H1 (cell line): ENCODE data around the gene MCC. TPM values are rescaled to one million over a fixed set of nuclear protein-coding genes. Genes with fewer than 3 reads are reported as not detected.

Experiments
- CTCF ChIA-PET: fragments of 300-600 bp; sonication (Branson Sonifier 250); formaldehyde crosslinking; loops from one replicate; lab custom pipeline; 2021; ENCODE audit not compliant: partially characterized antibody; lab: Charles Lee
- POLR2A ChIA-PET: fragments of 300-600 bp; sonication (Branson Sonifier 250); formaldehyde crosslinking; loops from one replicate; lab custom pipeline; 2021; ENCODE audit warnings: inconsistent platforms; ENCODE audit not compliant: partially characterized antibody; lab: Charles Lee
- DNase-seq, 2 experiments: peaks; one replicate each; pipeline versions ENCODE4 v3.0.0 to v3.0.0-alpha.2; 2010 to 2022; ENCODE audit warnings: low spot score in 2 of 2, low read depth in 1 of 2, mixed read lengths in 1 of 2
- FAIRE-seq: peaks from 2 replicates; lab custom pipeline; 2011; peaks lifted over from hg19 to GRCh38; lab: Jason Lieb, UNC
- H2AFZ ChIP-seq: 2 replicates; pipeline ENCODE4 v1.8.1; 2012; ENCODE audit warnings: low read length, inconsistent platforms
- H2AK5ac ChIP-seq: 2 replicates; pipeline ENCODE4 v1.6.1; 2013; ENCODE audit warnings: low read depth, low read length
- H2BK120ac ChIP-seq: replicated peaks from 2 replicates; pipeline ENCODE3; 2013; ENCODE audit warnings: low read depth, low read length, inconsistent platforms
- H2BK12ac ChIP-seq: 2 replicates; pipeline ENCODE4 v1.6.1; 2013; ENCODE audit warnings: low read depth, low read length
- H2BK15ac ChIP-seq: 2 replicates; pipeline ENCODE4 v1.6.1; 2013; ENCODE audit warnings: low read length
- H2BK20ac ChIP-seq: 2 replicates; pipeline ENCODE4 v1.6.1; 2013; ENCODE audit warnings: low read length
- H2BK5ac ChIP-seq: 2 replicates; pipeline ENCODE4 v1.6.1; 2013; ENCODE audit warnings: low read depth, low read length
- H3K14ac ChIP-seq: 2 replicates; pipeline ENCODE4 v1.6.1; 2013; ENCODE audit warnings: inconsistent platforms; ENCODE audit not compliant: insufficient read length
- H3K18ac ChIP-seq: 2 replicates; pipeline ENCODE4 v1.6.1; 2013; ENCODE audit warnings: low read length; ENCODE audit errors: extremely low read depth
- H3K23ac ChIP-seq: 2 replicates; pipeline ENCODE4 v1.6.1; 2013; ENCODE audit warnings: inconsistent platforms; ENCODE audit not compliant: insufficient read length
- H3K23me2 ChIP-seq: 2 replicates; pipeline ENCODE4 v1.6.1; 2013; ENCODE audit warnings: low read depth, low read length
- H3K27ac ChIP-seq: 2 replicates; pipeline ENCODE4 v1.6.1; 2011; ENCODE audit warnings: low read depth, low read length, inconsistent platforms
- H3K27me3 ChIP-seq, 4 experiments: replicated peaks in 1 of 4; 1 replicate in 1 of 4; 2 replicates in 3 of 4; pipeline versions ENCODE4 v1.6.1 to v1.8.1; 2011 to 2013; ENCODE audit warnings: low read length in 3 of 4, mild to moderate bottlenecking in 3 of 4, inconsistent platforms in 2 of 4, mixed read lengths in 2 of 4, moderate library complexity in 1 of 4; ENCODE audit not compliant: control insufficient read depth in 3 of 4, insufficient read depth in 3 of 4; ENCODE audit errors: extremely low read depth in 1 of 4
- H3K36me3 ChIP-seq, 4 experiments: 2 replicates each; pipeline versions ENCODE4 v1.6.1 to v1.8.1; 2011 to 2013; ENCODE audit warnings: mild to moderate bottlenecking in 4 of 4, low read length in 3 of 4, moderate library complexity in 2 of 4, control low read depth in 1 of 4, inconsistent platforms in 1 of 4; ENCODE audit not compliant: insufficient read depth in 4 of 4, control insufficient read depth in 2 of 4
- H3K4ac ChIP-seq: replicated peaks from 2 replicates; pipeline ENCODE3; 2013; ENCODE audit warnings: low read length, low read depth, mixed read lengths, inconsistent platforms; ENCODE audit not compliant: insufficient read length
- H3K4me1 ChIP-seq, 4 experiments: replicated peaks in 1 of 4; 1 replicate in 1 of 4; 2 replicates in 3 of 4; pipeline versions ENCODE4 v1.6.1 to v1.8.1; 2011 to 2013; ENCODE audit warnings: low read length in 3 of 4, inconsistent platforms in 2 of 4, mixed read lengths in 1 of 4; ENCODE audit not compliant: insufficient read depth in 4 of 4, control insufficient read depth in 3 of 4
- H3K4me2 ChIP-seq, 2 experiments: 2 replicates each; pipeline versions ENCODE4 v1.6.1 to v1.8.1; 2011 to 2013; ENCODE audit warnings: low read depth in 2 of 2, low read length in 2 of 2, control low read depth in 1 of 2, inconsistent platforms in 1 of 2, mild to moderate bottlenecking in 1 of 2; ENCODE audit not compliant: insufficient read depth in 1 of 2
- H3K4me3 ChIP-seq, 4 experiments: fragments of 200-600, 300-600 bp in 1 of 4; sonication (generic), shearing (Covaris generic), sonication (Bioruptor Twin) in 1 of 4; 2 replicates each; pipeline versions ENCODE4 v1.5.1 to v1.8.1; 2011 to 2016; ENCODE audit warnings: low read length in 4 of 4, low read depth in 3 of 4, control low read depth in 2 of 4, inconsistent platforms in 2 of 4, mild to moderate bottlenecking in 2 of 4, mixed read lengths in 1 of 4, moderate library complexity in 1 of 4; ENCODE audit not compliant: insufficient read depth in 2 of 4; ENCODE audit errors: extremely low read depth in 1 of 4
- H3K56ac ChIP-seq: replicated peaks from 2 replicates; pipeline ENCODE3; 2013; ENCODE audit warnings: low read depth, mild to moderate bottlenecking, mixed read lengths, low read length, inconsistent platforms; ENCODE audit not compliant: insufficient read length
- H3K79me1 ChIP-seq: 2 replicates; pipeline ENCODE4 v1.6.1; 2013; ENCODE audit warnings: low read depth, low read length, control low read depth
- H3K79me2 ChIP-seq, 2 experiments: 2 replicates each; pipeline versions ENCODE4 v1.6.1 to v1.8.1; 2012 to 2013; ENCODE audit warnings: low read length in 2 of 2, mild to moderate bottlenecking in 2 of 2, inconsistent platforms in 1 of 2; ENCODE audit not compliant: insufficient read depth in 2 of 2, control insufficient read depth in 1 of 2
- H3K9ac ChIP-seq, 4 experiments: replicated peaks in 1 of 4; 1 replicate in 1 of 4; 2 replicates in 3 of 4; pipeline versions ENCODE4 v1.6.1 to v1.8.1; 2011 to 2013; ENCODE audit warnings: low read depth in 3 of 4, low read length in 3 of 4, control low read depth in 2 of 4, mild to moderate bottlenecking in 2 of 4, moderate library complexity in 2 of 4, inconsistent platforms in 1 of 4; ENCODE audit errors: extremely low read depth in 1 of 4
- H3K9me3 ChIP-seq, 2 experiments: 2 replicates each; pipeline versions ENCODE4 v1.6.1 to v1.8.1; 2012 to 2013; ENCODE audit warnings: mild to moderate bottlenecking in 2 of 2, moderate library complexity in 2 of 2, control low read depth in 1 of 2, inconsistent platforms in 1 of 2, low read depth in 1 of 2, low read length in 1 of 2, mixed read lengths in 1 of 2; ENCODE audit not compliant: insufficient read depth in 2 of 2
- H4K20me1 ChIP-seq, 2 experiments: replicated peaks in 1 of 2; 2 replicates each; pipeline versions ENCODE3 to v1.8.1; 2011 to 2013; ENCODE audit warnings: inconsistent platforms in 2 of 2, low read length in 2 of 2, mild to moderate bottlenecking in 1 of 2; ENCODE audit not compliant: insufficient read depth in 2 of 2, control insufficient read depth in 1 of 2
- H4K5ac ChIP-seq: 2 replicates; pipeline ENCODE4 v1.6.1; 2013; ENCODE audit warnings: low read length, low read depth, mixed read lengths, inconsistent platforms; ENCODE audit not compliant: insufficient read length
- H4K8ac ChIP-seq: 2 replicates; pipeline ENCODE4 v1.8.0; 2013; ENCODE audit warnings: mild to moderate bottlenecking, moderate library complexity, low read length, inconsistent platforms; ENCODE audit not compliant: insufficient read depth; ENCODE audit errors: extremely low read depth
- H4K91ac ChIP-seq: replicated peaks from 2 replicates; pipeline ENCODE3; 2013; ENCODE audit warnings: low read length, mixed read lengths, inconsistent platforms; ENCODE audit not compliant: insufficient read length
- EZH2 ChIP-seq: fragments of 200-600 bp; sonication (generic); IDR thresholded peaks from 2 replicates; pipeline ENCODE4 v1.7.1; 2012; ENCODE audit warnings: low read depth, mild to moderate bottlenecking, moderate library complexity, low read length, inconsistent platforms; ENCODE audit not compliant: severe bottlenecking
- POLR2AphosphoS5 ChIP-seq: IDR thresholded peaks from 2 replicates; pipeline ENCODE4 v1.6.1; 2011; ENCODE audit warnings: low read depth, low read length
- RAD21 ChIP-seq, 2 experiments: IDR thresholded peaks in 1 of 2; conservative IDR thresholded peaks in 1 of 2; 2 replicates each; pipeline ENCODE4 v1.6.1; 2011; ENCODE audit warnings: low read depth in 2 of 2, low read length in 2 of 2, improper control_type of control experiment in 1 of 2, inconsistent platforms in 1 of 2, mild to moderate bottlenecking in 1 of 2, moderate library complexity in 1 of 2
- WGBS, 2 experiments: shearing (Covaris generic) in 1 of 2; methylation state at CpG; one replicate each; pipeline versions ENCODE4 v1.1.6 to v1.1.7; 2013 to 2015; ENCODE audit warnings: low lambda C conversion rate in 2 of 2, mixed read lengths in 2 of 2, inconsistent platforms in 1 of 2, low coverage in 1 of 2, missing lambda C conversion rate in 1 of 2; ENCODE audit not compliant: insufficient replicate concordance in 2 of 2, insufficient coverage in 1 of 2, insufficient read length in 1 of 2; ENCODE audit errors: extremely low coverage in 1 of 2, missing lambda C conversion rate in 1 of 2; 5-methylcytosine and 5-hydroxymethylcytosine counted together
- polyA plus RNA-seq, 7 experiments: library from polyadenylated mRNA; depleted of rRNA in 3 of 7; stranded (reverse) in 5 of 7; unstranded in 2 of 7; fragments of >200 nt in 5 of 7; fragments of 200-250 nt in 2 of 7; gene quantifications; 1 replicate in 5 of 7; 2 replicates in 1 of 7; 4 replicates in 1 of 7; pipeline versions ENCODE4 v1.2.1 to v1.2.3, GENCODE V29; 2011 to 2013; ENCODE audit warnings: missing spikeins in 2 of 7, mixed read lengths in 2 of 7
- total RNA-seq: library from RNA; stranded (reverse); fragmentation: NEBNext Ultra II Directional; extraction: Animal tissue kit (Norgen Biotek cat#: 25700); gene quantifications from 2 replicates; pipeline ENCODE4 v1.2.1, GENCODE V29; 2021

Gene MCC
- total and polyA plus RNA-seq, 2 of the 8 experiments (the other 6 are each of a cell fraction or from before 2014, with no cell fraction given) = 2.6 to 18.3 TPM

DNA sequence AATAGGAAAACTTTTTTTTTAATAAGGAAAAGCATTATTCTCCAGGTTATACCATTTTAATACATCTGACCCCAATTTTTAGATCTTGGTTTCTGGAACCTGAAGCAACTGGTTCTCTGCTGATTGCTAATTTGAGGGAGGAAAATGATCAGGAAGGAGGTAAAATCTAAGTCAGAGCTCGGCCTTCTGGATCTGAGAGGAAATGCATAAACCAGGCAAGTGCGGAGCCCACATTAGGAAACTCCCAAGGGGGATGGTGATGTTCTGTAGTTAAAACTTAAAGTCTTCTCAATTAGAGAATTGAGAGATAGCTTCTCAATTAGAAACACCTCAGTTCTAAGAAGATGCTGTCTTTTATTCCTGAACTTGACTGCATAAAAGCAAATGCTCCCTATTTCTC, 167.0 kb downstream of the MCC start:
- H3K23ac ChIP-seq = no peak overlapping the region
- no peak overlapping the region for H2BK12ac ChIP-seq
- H2BK20ac ChIP-seq = no peak overlapping the region
- no peak overlapping the region for H2AK5ac ChIP-seq
- TF ChIP-seq RAD21 (IDR thresholded peaks at IDR 0.05 in 1 of 2, conservative IDR thresholded peaks at IDR 0.05 in 1 of 2; ENCODE audit: low read depth in 2 of 2, low read length in 2 of 2) = peak; percentile 36 to 51; a peak in 3 of 4 replicates
- no peak for TF ChIP-seq EZH2
- TF ChIP-seq POLR2AphosphoS5 = no peak
- H3K36me3 ChIP-seq = no peaks in the 10 kb centered on the region
- no peak overlapping the region for H3K9ac ChIP-seq
- FAIRE-seq (peak; percentile 52), DNase-seq (no peak)
- H4K8ac ChIP-seq = no peak overlapping the region
- H3K79me2 ChIP-seq = no peaks in the 10 kb centered on the region
- 85% methylated on average over 2 of the region's 2 CpGs; no CpG with 5 or more reads in 1 of the 2 experiments for WGBS, 2 experiments
- no peaks in the 10 kb centered on the region for H4K20me1 ChIP-seq
- H3K4me2 ChIP-seq = no peak overlapping the region
- no peaks in the 10 kb centered on the region for H3K9me3 ChIP-seq
- no peaks in the 10 kb centered on the region; a peak in 1 of 7 replicates for H3K4me1 ChIP-seq
- no peak overlapping the region for H4K5ac ChIP-seq
- no peak overlapping the region for H4K91ac ChIP-seq
- no peak overlapping the region for H3K56ac ChIP-seq
- H3K27me3 ChIP-seq = no peaks in the 10 kb centered on the region
- H3K4ac ChIP-seq = no peak overlapping the region
- CTCF ChIA-PET = interaction anchor here (0.6 to 1.0 kb wide), 4 partner anchors 10 to 210 kb away, joined by 3 read pairs; no protein-coding TSS in a partner anchor
- H2BK120ac ChIP-seq = no peak overlapping the region
- H3K14ac ChIP-seq = no peak overlapping the region
- no peak overlapping the region for H3K4me3 ChIP-seq
- no peaks in the 10 kb centered on the region for H3K79me1 ChIP-seq
- H3K23me2 ChIP-seq = no peaks in the 10 kb centered on the region
- no peak overlapping the region for H2BK5ac ChIP-seq
- POLR2A ChIA-PET = no interaction called here
- H2AFZ ChIP-seq = no peak overlapping the region
- no peak overlapping the region for H2BK15ac ChIP-seq
- no peak overlapping the region for H3K27ac ChIP-seq
- H3K18ac ChIP-seq = no peak overlapping the region
